ENCODE data around the gene NCOA7.

Gene NCOA7

GRCh38 chr6:125751334-125751916, 39.3 kb upstream of the NCOA7 start:
- Histone ChIP-seq H3K36me3 (ENCODE audit: insufficient read depth, low read length) (no peaks in the 10 kb centered on the region), H3K27ac (no peak overlapping the region), H3K9me3 (ENCODE audit: low read depth, low read length) (no peaks in the 10 kb centered on the region), H3K9ac (ENCODE audit: insufficient read length) (no peak overlapping the region), H3K4me3 (no peak overlapping the region)
- TF ChIP-seq EZH2 (IDR thresholded peaks at IDR 0.05) (no peak), POLR2AphosphoS5 (IDR thresholded peaks at IDR 0.05; ENCODE audit: borderline replicate concordance, low read depth, low read length) (no peak), FOXP2 (optimal IDR thresholded peaks at IDR 0.05; ENCODE audit: control extremely low read depth, extremely low read length, insufficient read depth) (no peak)
- no peak for DNase-seq (ENCODE audit: low read depth, low spot score)

GRCh38 chr6:125752773-125753172, 38.0 kb upstream of the NCOA7 start:
- no peak for TF ChIP-seq POLR2AphosphoS5 (IDR thresholded peaks at IDR 0.05; ENCODE audit: borderline replicate concordance, low read depth, low read length)
- no peak for TF ChIP-seq FOXP2 (optimal IDR thresholded peaks at IDR 0.05; ENCODE audit: control extremely low read depth, extremely low read length, insufficient read depth)
- no peak for TF ChIP-seq EZH2 (IDR thresholded peaks at IDR 0.05)
- H3K4me3 ChIP-seq = no peak overlapping the region
- no peak for DNase-seq (ENCODE audit: low read depth, low spot score)
- H3K36me3 ChIP-seq (ENCODE audit: insufficient read depth, low read length) = no peaks in the 10 kb centered on the region
- H3K9me3 ChIP-seq (ENCODE audit: low read depth, low read length) = no peaks in the 10 kb centered on the region
- no peak overlapping the region for H3K9ac ChIP-seq (ENCODE audit: insufficient read length)
- no peak overlapping the region for H3K27ac ChIP-seq

- Histone ChIP-seq H3K27ac (no peak overlapping the region), H3K36me3 (ENCODE audit: insufficient read depth, low read length) (no peaks in the 10 kb centered on the region), H3K9me3 (ENCODE audit: low read depth, low read length) (no peaks in the 10 kb centered on the region), H3K9ac (ENCODE audit: insufficient read length) (no peak overlapping the region), H3K4me3 (no peak overlapping the region)
- no peak for DNase-seq (ENCODE audit: low read depth, low spot score)
- TF ChIP-seq EZH2 (IDR thresholded peaks at IDR 0.05) (no peak), POLR2AphosphoS5 (IDR thresholded peaks at IDR 0.05; ENCODE audit: borderline replicate concordance, low read depth, low read length) (no peak), FOXP2 (optimal IDR thresholded peaks at IDR 0.05; ENCODE audit: control extremely low read depth, extremely low read length, insufficient read depth) (no peak)
These were observed 37.4 kb upstream of the NCOA7 start for GRCh38 chr6:125753218-125753936.

- no peaks in the 10 kb centered on the region for H3K9me3 ChIP-seq (ENCODE audit: low read depth, low read length)
- H3K9ac ChIP-seq (ENCODE audit: insufficient read length) = no peak overlapping the region
- no peak for DNase-seq (ENCODE audit: low read depth, low spot score)
- no peak for TF ChIP-seq FOXP2 (optimal IDR thresholded peaks at IDR 0.05; ENCODE audit: control extremely low read depth, extremely low read length, insufficient read depth)
- TF ChIP-seq POLR2AphosphoS5 (IDR thresholded peaks at IDR 0.05; ENCODE audit: borderline replicate concordance, low read depth, low read length) = no peak
- TF ChIP-seq EZH2 (IDR thresholded peaks at IDR 0.05) = no peak
- no peak overlapping the region for H3K27ac ChIP-seq
- H3K4me3 ChIP-seq = no peak overlapping the region
- no peaks in the 10 kb centered on the region for H3K36me3 ChIP-seq (ENCODE audit: insufficient read depth, low read length)
These were observed 36.9 kb upstream of the NCOA7 start for GRCh38 chr6:125753937-125754259.

- H3K36me3 ChIP-seq (ENCODE audit: insufficient read depth, low read length) = no peaks in the 10 kb centered on the region
- no peak overlapping the region for H3K4me3 ChIP-seq
- no peak for DNase-seq (ENCODE audit: low read depth, low spot score)
- H3K9me3 ChIP-seq (ENCODE audit: low read depth, low read length) = no peaks in the 10 kb centered on the region
- TF ChIP-seq FOXP2 (optimal IDR thresholded peaks at IDR 0.05; ENCODE audit: control extremely low read depth, extremely low read length, insufficient read depth) = no peak
- no peak for TF ChIP-seq EZH2 (IDR thresholded peaks at IDR 0.05)
- no peak for TF ChIP-seq POLR2AphosphoS5 (IDR thresholded peaks at IDR 0.05; ENCODE audit: borderline replicate concordance, low read depth, low read length)
- no peak overlapping the region for H3K9ac ChIP-seq (ENCODE audit: insufficient read length)
- no peak overlapping the region for H3K27ac ChIP-seq
These were observed 36.2 kb upstream of the NCOA7 start for GRCh38 chr6:125754566-125754965.

- no peak for DNase-seq (ENCODE audit: low read depth, low spot score)
- H3K4me3 ChIP-seq = no peak overlapping the region
These were observed 31.4 kb upstream of the NCOA7 start for GRCh38 chr6:125759184-125759902.

GRCh38 chr6:125759959-125760457, 30.8 kb upstream of the NCOA7 start:
- H3K4me3 ChIP-seq = no peak overlapping the region
- no peak overlapping the region for H3K27ac ChIP-seq
- no peaks in the 10 kb centered on the region for H3K36me3 ChIP-seq (ENCODE audit: insufficient read depth, low read length)
- TF ChIP-seq EZH2 (IDR thresholded peaks at IDR 0.05) (no peak), POLR2AphosphoS5 (IDR thresholded peaks at IDR 0.05; ENCODE audit: borderline replicate concordance, low read depth, low read length) (no peak), FOXP2 (optimal IDR thresholded peaks at IDR 0.05; ENCODE audit: control extremely low read depth, extremely low read length, insufficient read depth) (no peak)
- no peaks in the 10 kb centered on the region for H3K9me3 ChIP-seq (ENCODE audit: low read depth, low read length)
- no peak overlapping the region for H3K9ac ChIP-seq (ENCODE audit: insufficient read length)
- no peak for DNase-seq (ENCODE audit: low read depth, low spot score)

More at GRCh38 chr6:125759184-125759902, 31.4 kb upstream of the NCOA7 start:
- Histone ChIP-seq H3K36me3 (ENCODE audit: insufficient read depth, low read length) (no peaks in the 10 kb centered on the region), H3K9me3 (ENCODE audit: low read depth, low read length) (no peaks in the 10 kb centered on the region), H3K27ac (no peak overlapping the region), H3K9ac (ENCODE audit: insufficient read length) (no peak overlapping the region)
- TF ChIP-seq EZH2 (IDR thresholded peaks at IDR 0.05) (no peak), POLR2AphosphoS5 (IDR thresholded peaks at IDR 0.05; ENCODE audit: borderline replicate concordance, low read depth, low read length) (no peak), FOXP2 (optimal IDR thresholded peaks at IDR 0.05; ENCODE audit: control extremely low read depth, extremely low read length, insufficient read depth) (no peak)

- TF ChIP-seq POLR2AphosphoS5 (IDR thresholded peaks at IDR 0.05; ENCODE audit: borderline replicate concordance, low read depth, low read length) = no peak
- TF ChIP-seq EZH2 (IDR thresholded peaks at IDR 0.05) = no peak
- no peak for TF ChIP-seq FOXP2 (optimal IDR thresholded peaks at IDR 0.05; ENCODE audit: control extremely low read depth, extremely low read length, insufficient read depth)
- H3K9ac ChIP-seq (ENCODE audit: insufficient read length) = no peak overlapping the region
- H3K36me3 ChIP-seq (ENCODE audit: insufficient read depth, low read length) = no peaks in the 10 kb centered on the region
- H3K9me3 ChIP-seq (ENCODE audit: low read depth, low read length) = no peaks in the 10 kb centered on the region
- H3K4me3 ChIP-seq = no peak overlapping the region
- no peak for DNase-seq (ENCODE audit: low read depth, low spot score)
- no peak overlapping the region for H3K27ac ChIP-seq
These were observed 26.6 kb upstream of the NCOA7 start for GRCh38 chr6:125764121-125764671.

Data from SK-N-MC (cell line).